Non-pigmented ciliary epithelial cell (primary cell): ENCODE measurements around the gene MSL2.
"Not testable (repeated sequence)": the region's sequence is repeated elsewhere in the genome, so short reads cannot be mapped to it uniquely, and the experiment has no call there.

Experiments used
- DNase-seq: peaks from one replicate; pipeline ENCODE4 v3.0.0-alpha.2; 2010; ENCODE audit warnings: low read depth

MSL2 gene, protein sequence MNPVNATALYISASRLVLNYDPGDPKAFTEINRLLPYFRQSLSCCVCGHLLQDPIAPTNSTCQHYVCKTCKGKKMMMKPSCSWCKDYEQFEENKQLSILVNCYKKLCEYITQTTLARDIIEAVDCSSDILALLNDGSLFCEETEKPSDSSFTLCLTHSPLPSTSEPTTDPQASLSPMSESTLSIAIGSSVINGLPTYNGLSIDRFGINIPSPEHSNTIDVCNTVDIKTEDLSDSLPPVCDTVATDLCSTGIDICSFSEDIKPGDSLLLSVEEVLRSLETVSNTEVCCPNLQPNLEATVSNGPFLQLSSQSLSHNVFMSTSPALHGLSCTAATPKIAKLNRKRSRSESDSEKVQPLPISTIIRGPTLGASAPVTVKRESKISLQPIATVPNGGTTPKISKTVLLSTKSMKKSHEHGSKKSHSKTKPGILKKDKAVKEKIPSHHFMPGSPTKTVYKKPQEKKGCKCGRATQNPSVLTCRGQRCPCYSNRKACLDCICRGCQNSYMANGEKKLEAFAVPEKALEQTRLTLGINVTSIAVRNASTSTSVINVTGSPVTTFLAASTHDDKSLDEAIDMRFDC

GRCh38 chr3:136196064-136196400 is at the start of gene MSL2:
Gene MSL2, minus strand, starts transcription at chr3:136196335. Its CDS starts 1,222 bp downstream, at chr3:136195113.
- DNase-seq, result no peak

DNA sequence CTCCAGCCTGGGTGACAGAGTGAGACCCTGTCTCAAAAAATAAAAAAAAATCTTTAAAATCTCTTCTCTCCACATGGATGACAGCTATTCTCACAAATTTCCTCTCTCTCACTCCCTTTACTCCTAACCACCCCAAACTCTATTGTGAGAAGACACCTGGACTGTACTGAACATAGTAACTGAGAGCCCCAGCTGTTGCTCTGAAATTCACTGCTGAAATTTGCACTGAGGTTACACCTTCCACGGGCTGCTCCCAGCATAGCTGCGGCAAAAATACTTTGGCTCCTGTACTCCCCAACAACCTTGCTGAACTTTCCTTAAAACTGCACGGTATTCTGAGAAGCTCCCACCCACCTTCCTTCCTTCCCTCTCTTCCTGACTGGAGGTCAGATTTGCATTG is 49.6 kb upstream of the MSL2 start:
- DNase-seq, result no peak

- no peak for DNase-seq
Measured at GRCh38 chr3:136239094-136239493, 43.0 kb upstream of the MSL2 start.

DNA sequence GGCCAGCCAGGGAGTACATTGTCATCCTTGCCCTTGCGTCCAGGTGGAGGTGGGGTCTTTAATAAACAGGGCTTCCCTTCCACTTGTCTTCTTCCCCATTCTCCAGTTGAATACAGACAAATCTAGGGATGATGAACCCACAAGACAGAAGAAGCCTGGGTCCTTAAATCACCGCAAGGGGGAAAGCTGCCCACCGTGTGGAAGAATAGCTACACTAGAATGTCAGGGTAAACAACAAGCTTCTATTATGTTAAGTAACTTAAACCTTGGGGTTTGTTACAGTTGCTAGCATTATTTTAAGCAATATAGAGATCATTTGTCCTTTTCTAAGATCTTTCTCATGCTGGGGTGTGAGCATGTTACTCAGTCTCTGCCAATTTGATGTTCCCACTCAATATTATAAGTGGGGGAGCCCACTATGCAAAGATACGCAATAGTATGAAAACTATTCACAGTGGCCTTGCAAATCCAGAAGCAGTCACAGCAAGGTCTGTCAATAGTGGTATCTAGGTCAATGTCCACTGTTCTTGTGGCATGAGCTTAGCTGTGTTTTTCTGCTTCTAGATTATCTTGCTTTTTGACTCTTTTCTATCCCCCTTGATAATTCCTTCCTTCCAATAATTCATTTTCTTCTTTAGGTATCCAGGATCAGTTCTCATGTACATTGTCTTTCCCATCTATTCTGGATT is 42.0 kb upstream of the MSL2 start:
- no peak for DNase-seq

- DNase-seq, result no peak
Measured at GRCh38 chr3:136237103-136237502, 41.0 kb upstream of the MSL2 start.

DNA sequence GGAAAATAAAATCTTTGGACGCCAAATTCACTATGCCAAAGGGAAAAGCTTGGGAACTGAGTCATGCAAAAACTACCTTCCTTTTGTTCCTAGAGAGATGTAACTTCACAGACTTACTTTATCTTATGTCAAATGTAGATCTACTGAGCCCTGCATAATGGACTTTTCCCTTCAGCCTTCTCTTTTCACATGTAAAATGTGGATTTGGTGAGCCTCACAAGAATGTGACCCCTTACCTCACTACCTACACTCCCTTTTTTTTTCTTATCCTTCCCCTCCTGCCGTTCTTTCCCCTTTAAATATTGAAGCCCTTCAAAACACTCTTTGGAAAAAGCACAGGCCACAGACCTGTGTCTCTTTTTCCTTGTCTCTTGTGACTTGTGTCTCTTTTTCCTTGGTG is 40.0 kb upstream of the MSL2 start:
- DNase-seq, result no peak

- no peak for DNase-seq
Measured at GRCh38 chr3:136235545-136235944, 39.4 kb upstream of the MSL2 start.

- no peak for DNase-seq
Measured at GRCh38 chr3:136232413-136232812, 36.3 kb upstream of the MSL2 start.

- not testable (repeated sequence) for DNase-seq
Measured at GRCh38 chr3:136222746-136223145, 26.6 kb upstream of the MSL2 start.

DNA sequence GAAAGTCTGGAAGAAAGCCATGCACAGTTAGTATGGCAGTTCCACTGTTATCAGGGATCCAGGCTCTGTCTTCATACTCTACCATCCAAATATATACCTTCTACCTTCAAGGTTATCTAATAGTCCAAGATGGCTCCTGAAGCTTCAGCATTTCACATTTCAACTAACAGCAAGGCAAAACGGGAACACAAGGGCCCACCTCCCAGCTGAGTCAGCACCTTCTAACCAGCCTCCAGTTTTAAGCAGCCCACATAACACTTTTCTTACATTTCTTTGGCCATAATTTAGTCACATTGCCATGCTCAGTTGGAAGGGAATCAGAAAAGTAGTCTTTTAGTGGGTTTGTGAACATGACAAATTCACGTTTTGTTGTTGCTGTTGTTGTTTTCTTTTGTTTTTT is 15.4 kb upstream of the MSL2 start:
- DNase-seq, result no peak

GRCh38 chr3:136209921-136210320 is 13.8 kb upstream of the MSL2 start:
- DNase-seq, result no peak

GRCh38 chr3:136207489-136208115 is 11.5 kb upstream of the MSL2 start:
- DNase-seq, result no peak

- DNase-seq, result not testable (repeated sequence)
Measured at GRCh38 chr3:136199219-136199618, 3.1 kb upstream of the MSL2 start.

DNA sequence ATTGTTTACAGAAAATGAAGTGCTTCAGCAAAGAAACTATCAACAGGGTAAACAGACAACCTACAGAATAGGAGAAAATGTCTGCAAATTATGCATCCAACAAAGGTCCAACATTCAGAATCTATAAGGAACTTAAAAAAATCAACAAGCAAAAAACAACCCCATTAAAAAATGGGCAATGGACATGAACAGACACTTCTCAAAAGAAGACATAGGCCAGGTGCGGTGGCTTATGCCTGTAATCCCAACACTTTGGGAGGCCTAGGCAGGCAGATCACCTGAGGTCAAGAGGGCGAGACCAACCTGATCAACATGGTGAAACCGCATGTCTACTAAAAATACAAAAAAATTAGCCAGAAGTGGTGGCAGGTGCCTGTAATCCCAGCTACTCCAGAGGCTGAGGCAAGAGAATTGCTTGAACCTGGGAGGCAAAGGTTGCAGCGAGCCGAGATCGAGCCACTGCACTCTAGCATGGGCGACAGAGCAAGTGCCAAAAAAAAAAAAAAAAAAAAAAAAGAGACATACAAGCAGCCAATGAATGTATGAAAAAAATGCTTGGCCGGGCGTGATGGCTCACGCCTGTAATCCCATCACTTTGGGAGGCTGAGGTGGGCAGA is 2.4 kb upstream of the MSL2 start:
- not testable (repeated sequence) for DNase-seq

DNA sequence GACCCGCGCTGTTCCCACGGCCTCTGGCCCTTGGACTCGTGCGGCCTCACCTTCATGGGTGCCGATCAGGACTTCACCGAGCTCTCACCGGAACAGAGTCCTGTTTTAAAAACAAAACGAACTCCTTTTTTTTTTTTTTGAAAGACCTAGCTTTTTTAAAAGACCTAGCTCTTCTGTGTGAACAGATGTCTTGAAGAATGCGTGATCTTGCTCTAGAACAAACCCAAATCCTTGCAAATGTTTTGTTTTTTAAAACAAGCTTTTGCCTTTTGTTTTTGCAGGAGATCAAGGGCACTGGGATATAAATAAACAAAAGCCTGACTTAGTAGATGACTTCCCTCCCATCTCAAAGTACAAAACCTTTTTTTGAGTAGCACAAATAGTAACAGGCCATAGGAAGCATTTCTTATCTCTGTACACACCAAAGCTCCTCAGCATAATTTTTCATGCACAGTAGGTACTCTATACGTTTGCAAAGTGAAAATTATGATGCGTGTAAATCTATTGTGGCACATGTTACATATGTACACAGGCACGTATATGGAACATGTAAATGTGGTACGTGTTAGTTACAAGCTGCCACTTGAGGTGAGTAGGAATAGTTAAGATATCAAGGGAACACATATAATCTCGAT is 1.1 kb upstream of the MSL2 start:
- DNase-seq, result no peak

DNA sequence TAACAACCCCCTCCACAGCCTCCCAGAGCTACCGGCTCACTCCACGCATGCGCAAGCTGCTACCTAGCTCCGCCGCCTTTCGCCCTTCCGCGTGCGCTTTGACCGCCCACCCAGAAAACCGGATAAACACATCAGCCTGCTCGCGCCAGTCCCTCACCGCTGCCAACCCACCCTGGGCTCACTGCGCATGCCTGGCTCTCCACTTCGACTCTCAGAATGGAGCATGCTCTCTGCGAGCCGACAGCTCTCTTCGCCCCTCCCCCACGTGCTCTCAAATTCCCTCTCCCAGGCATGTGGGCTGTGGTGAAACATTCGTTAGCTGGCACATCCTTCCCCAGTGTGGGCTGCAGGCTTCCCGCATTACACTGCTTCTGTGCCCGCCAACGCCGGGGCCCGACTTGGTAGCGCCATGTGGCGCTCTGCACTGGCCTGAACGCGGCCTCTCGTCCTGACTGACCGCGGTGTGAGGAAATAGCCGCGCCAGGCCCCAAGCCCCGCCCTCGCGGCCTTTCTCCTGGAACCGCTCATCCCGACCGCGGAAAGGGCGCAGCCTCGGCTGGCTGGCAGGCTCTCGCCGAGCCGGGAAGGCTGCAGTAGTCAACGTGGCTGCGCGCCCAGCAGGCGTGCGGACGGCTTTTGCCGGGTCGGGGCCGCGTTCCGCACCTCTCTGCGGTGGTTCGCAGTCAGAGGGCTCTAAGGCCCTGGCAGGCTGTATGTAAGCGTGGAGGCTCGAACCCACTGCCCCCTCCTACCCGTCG is 445 bp upstream of the MSL2 start:
- peak; percentile 99 for DNase-seq

GRCh38 chr3:136195258-136196063 is 674 bp downstream of the MSL2 start:
- DNase-seq, result no peak

GRCh38 chr3:136194409-136195257 is 1.5 kb downstream of the MSL2 start:
- DNase-seq, result no peak
